DOHH2 (cell line): ENCODE data around the gene ZBED1.
"Not testable (repeated sequence)": the region's sequence is repeated elsewhere in the genome, so short reads cannot be mapped to it uniquely, and the experiment has no call there.

Experiments used
- H3F3A ChIP-seq: fragments of 200-600 bp; sonication (generic), shearing (Covaris generic); 2 replicates; pipeline ENCODE4 v1.6.0; 2016; ENCODE audit warnings: antibody characterized with exemption, mild to moderate bottlenecking; ENCODE audit not compliant: control insufficient read depth, insufficient read depth
- H3K27ac ChIP-seq: fragments of 200-600 bp; sonication (generic); 2 replicates; pipeline ENCODE4 v1.5.1; 2014; ENCODE audit warnings: low read depth, mild to moderate bottlenecking, low read length, moderate library complexity
- H3K27me3 ChIP-seq: fragments of 200-600 bp; sonication (generic); 2 replicates; pipeline ENCODE4 v1.6.1; 2014; ENCODE audit warnings: mild to moderate bottlenecking, low read length, mixed read lengths; ENCODE audit not compliant: control insufficient read depth
- H3K36me3 ChIP-seq: fragments of 200-600 bp; sonication (generic); 2 replicates; pipeline ENCODE4 v1.6.1; 2014; ENCODE audit warnings: mild to moderate bottlenecking, low read length, moderate library complexity, mixed read lengths; ENCODE audit not compliant: control insufficient read depth
- H3K4me1 ChIP-seq: fragments of 200-600 bp; sonication (generic); 2 replicates; pipeline ENCODE4 v1.6.1; 2014; ENCODE audit warnings: mild to moderate bottlenecking, low read length, mixed read lengths; ENCODE audit not compliant: control insufficient read depth
- H3K4me2 ChIP-seq: fragments of 200-600 bp; sonication (generic); 2 replicates; pipeline ENCODE4 v1.6.0; 2014; ENCODE audit warnings: mild to moderate bottlenecking, low read length, moderate library complexity
- H3K4me3 ChIP-seq: fragments of 200-600 bp; sonication (generic); 2 replicates; pipeline ENCODE4 v1.5.1; 2014; ENCODE audit warnings: mild to moderate bottlenecking, low read length, mixed read lengths
- H3K79me2 ChIP-seq: fragments of 200-600 bp; sonication (generic); 2 replicates; pipeline ENCODE4 v1.6.1; 2014; ENCODE audit warnings: mild to moderate bottlenecking, low read length, mixed read lengths; ENCODE audit not compliant: control insufficient read depth
- H3K9me2 ChIP-seq: fragments of 200-600 bp; sonication (generic); replicated peaks from 2 replicates; pipeline ENCODE4 v1.6.1; 2014; ENCODE audit warnings: mild to moderate bottlenecking, low read length, mixed read lengths; ENCODE audit not compliant: control insufficient read depth
- H3K9me3 ChIP-seq: fragments of 200-600 bp; sonication (generic); 2 replicates; pipeline ENCODE4 v1.6.1; 2014; ENCODE audit warnings: antibody characterized with exemption, low read length, mixed read lengths; ENCODE audit not compliant: control insufficient read depth, insufficient read depth
- H4K20me1 ChIP-seq: fragments of 200-600 bp; sonication (generic); 2 replicates; pipeline ENCODE4 v1.6.0; 2014; ENCODE audit warnings: low read depth, mild to moderate bottlenecking, antibody characterized with exemption, low read length, moderate library complexity; ENCODE audit not compliant: control insufficient read depth, insufficient read depth
- EZH2phosphoT487 ChIP-seq: fragments of 200-600 bp; sonication (generic); IDR thresholded peaks from 2 replicates; pipeline ENCODE4 v1.6.1; 2017; ENCODE audit warnings: borderline replicate concordance, mild to moderate bottlenecking, antibody characterized with exemption, low read length, moderate library complexity, mixed read lengths
- TF ChIP-seq, protein P1 (sequence below): fragments of 200-600 bp; sonication (generic); IDR thresholded peaks from one replicate; pipeline ENCODE4 v1.5.1; 2014; ENCODE audit warnings: antibody characterized with exemption, mild to moderate bottlenecking, low read depth, low read length; ENCODE audit not compliant: poor library complexity, severe bottlenecking

Gene ZBED1

DNA sequence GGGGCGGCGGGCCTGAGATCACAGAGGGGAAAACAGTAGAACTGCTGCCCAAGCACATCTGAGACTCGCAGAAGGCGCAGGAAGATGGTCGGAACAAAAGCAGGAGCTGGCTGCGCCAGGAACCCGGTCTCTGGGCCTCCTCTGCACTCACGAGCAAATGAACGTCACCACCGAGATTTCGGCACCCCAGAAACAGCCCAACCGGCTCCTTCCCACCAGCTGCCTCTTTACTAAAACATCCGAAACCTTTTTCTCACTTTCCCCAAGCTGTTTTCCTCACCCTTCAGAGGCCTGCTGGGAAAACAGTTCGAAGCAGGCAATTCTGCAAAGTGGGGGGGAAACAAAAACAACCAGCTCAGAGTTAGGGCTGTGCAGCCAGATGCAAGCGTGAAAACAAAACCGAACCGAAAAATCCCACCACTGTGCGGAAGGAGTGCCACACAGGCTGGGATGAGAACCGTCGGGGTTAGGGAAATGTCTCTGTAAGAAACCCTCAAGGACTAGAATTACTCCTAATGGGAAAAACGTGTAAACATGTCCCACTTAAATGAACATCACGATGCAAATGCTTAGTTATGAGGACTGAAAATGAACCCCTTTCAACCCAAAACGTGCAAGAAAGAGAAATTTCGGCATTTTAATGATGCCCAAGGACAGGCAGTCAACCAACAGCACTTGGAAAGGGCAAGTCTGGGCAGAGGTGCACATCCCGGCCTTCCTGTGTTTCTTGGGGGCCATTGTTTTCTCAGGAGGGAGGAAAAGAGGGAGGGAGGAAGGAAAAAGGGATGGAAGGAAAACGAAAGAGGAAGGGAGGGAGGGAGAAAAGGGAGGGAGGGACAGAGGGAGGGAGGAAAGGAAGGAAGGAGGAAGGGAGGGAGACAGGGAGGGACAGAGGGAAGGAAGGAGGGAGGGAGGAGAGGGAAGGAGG lies 15.8 kb downstream of the ZBED1 start:
- H3K79me2 ChIP-seq = peaks cover 65% of the 10 kb centered on the region
- no peak overlapping the region for H3K4me2 ChIP-seq
- TF ChIP-seq, protein P1, sequence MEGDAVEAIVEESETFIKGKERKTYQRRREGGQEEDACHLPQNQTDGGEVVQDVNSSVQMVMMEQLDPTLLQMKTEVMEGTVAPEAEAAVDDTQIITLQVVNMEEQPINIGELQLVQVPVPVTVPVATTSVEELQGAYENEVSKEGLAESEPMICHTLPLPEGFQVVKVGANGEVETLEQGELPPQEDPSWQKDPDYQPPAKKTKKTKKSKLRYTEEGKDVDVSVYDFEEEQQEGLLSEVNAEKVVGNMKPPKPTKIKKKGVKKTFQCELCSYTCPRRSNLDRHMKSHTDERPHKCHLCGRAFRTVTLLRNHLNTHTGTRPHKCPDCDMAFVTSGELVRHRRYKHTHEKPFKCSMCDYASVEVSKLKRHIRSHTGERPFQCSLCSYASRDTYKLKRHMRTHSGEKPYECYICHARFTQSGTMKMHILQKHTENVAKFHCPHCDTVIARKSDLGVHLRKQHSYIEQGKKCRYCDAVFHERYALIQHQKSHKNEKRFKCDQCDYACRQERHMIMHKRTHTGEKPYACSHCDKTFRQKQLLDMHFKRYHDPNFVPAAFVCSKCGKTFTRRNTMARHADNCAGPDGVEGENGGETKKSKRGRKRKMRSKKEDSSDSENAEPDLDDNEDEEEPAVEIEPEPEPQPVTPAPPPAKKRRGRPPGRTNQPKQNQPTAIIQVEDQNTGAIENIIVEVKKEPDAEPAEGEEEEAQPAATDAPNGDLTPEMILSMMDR = no peak
- TF ChIP-seq EZH2phosphoT487 = no peak
- no peaks in the 10 kb centered on the region for H3K4me1 ChIP-seq
- H3K27ac ChIP-seq = no peak overlapping the region
- H3F3A ChIP-seq = no peaks in the 10 kb centered on the region
- H3K27me3 ChIP-seq = no peaks in the 10 kb centered on the region
- H3K9me2 ChIP-seq = no peaks in the 10 kb centered on the region
- no peaks in the 10 kb centered on the region for H3K9me3 ChIP-seq
- H3K4me3 ChIP-seq = no peak overlapping the region
- no peaks in the 10 kb centered on the region; the same call in 1 of the 2 replicates for H4K20me1 ChIP-seq
- H3K36me3 ChIP-seq = peaks cover 48% of the 10 kb centered on the region

DNA sequence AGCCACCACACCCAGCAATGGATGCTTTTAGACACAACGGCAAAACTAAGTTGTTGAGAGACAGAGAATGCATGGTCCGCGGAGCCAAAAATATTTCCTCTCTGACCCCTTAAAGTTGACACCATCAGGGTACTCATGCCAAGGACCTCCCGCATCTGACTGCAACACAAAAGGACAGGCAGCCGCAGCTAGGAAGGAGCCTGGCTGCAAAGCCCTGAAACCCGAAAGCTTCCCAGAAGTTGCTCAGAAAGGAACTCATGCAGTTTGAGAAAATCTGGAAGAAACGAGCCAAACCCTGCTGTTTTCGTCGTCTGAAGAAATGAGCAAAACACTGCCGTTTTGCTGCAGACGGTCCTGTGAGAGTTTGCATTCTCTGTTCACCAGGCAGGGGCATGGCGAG lies 16.5 kb downstream of the ZBED1 start:
- H3K9me2 ChIP-seq = no peaks in the 10 kb centered on the region
- no peak for TF ChIP-seq EZH2phosphoT487
- TF ChIP-seq, protein P1 = no peak
- no peaks in the 10 kb centered on the region for H3K27me3 ChIP-seq
- no peak overlapping the region for H3K27ac ChIP-seq
- no peak overlapping the region for H3K4me2 ChIP-seq
- peaks cover 67% of the 10 kb centered on the region for H3K79me2 ChIP-seq
- H4K20me1 ChIP-seq = no peaks in the 10 kb centered on the region; the same call in 1 of the 2 replicates
- no peaks in the 10 kb centered on the region for H3F3A ChIP-seq
- peaks cover 44% of the 10 kb centered on the region for H3K36me3 ChIP-seq
- H3K4me3 ChIP-seq = no peak overlapping the region
- H3K4me1 ChIP-seq = no peaks in the 10 kb centered on the region
- no peaks in the 10 kb centered on the region for H3K9me3 ChIP-seq

- Histone ChIP-seq H3K79me2 (peaks cover 67% of the 10 kb centered on the region), H4K20me1 (peaks cover 3% of the 10 kb centered on the region; the same call in 1 of the 2 replicates), H3K27me3 (no peaks in the 10 kb centered on the region), H3K36me3 (peaks cover 37% of the 10 kb centered on the region), H3K4me2 (no peak overlapping the region), H3K9me3 (no peaks in the 10 kb centered on the region), H3F3A (no peaks in the 10 kb centered on the region), H3K4me1 (no peaks in the 10 kb centered on the region), H3K4me3 (no peak overlapping the region), H3K9me2 (no peaks in the 10 kb centered on the region), H3K27ac (no peak overlapping the region)
- TF ChIP-seq EZH2phosphoT487 = no peak
- TF ChIP-seq, protein P1 = no peak
Measured at GRCh38 chrX:2483398-2484060, 17.2 kb downstream of the ZBED1 start.

GRCh38 chrX:2481597-2481996 lies 19.2 kb downstream of the ZBED1 start:
- not testable (repeated sequence) for H3K27ac ChIP-seq, H3K4me2 ChIP-seq, H3K27me3 ChIP-seq, H3F3A ChIP-seq, H3K9me3 ChIP-seq, H3K4me1 ChIP-seq, H4K20me1 ChIP-seq, H3K9me2 ChIP-seq, H3K4me3 ChIP-seq
- peaks cover 17% of the 10 kb centered on the region for H3K36me3 ChIP-seq
- peaks cover 65% of the 10 kb centered on the region for H3K79me2 ChIP-seq

GRCh38 chrX:2479982-2480381 lies 20.8 kb downstream of the ZBED1 start:
- not testable (repeated sequence) for H4K20me1 ChIP-seq, H3K27ac ChIP-seq, H3K9me2 ChIP-seq, H3K4me2 ChIP-seq, H3K4me3 ChIP-seq, H3K27me3 ChIP-seq, H3F3A ChIP-seq, H3K9me3 ChIP-seq, H3K4me1 ChIP-seq
- Histone ChIP-seq H3K36me3 (peaks cover 10% of the 10 kb centered on the region; the same call in 1 of the 2 replicates), H3K79me2 (peaks cover 67% of the 10 kb centered on the region)
